ENCODE results near the gene SELENOO.
A peak's percentile ranks its signal among the peaks of the same experiment; 100 is the strongest.

SELENOO gene

DNA sequence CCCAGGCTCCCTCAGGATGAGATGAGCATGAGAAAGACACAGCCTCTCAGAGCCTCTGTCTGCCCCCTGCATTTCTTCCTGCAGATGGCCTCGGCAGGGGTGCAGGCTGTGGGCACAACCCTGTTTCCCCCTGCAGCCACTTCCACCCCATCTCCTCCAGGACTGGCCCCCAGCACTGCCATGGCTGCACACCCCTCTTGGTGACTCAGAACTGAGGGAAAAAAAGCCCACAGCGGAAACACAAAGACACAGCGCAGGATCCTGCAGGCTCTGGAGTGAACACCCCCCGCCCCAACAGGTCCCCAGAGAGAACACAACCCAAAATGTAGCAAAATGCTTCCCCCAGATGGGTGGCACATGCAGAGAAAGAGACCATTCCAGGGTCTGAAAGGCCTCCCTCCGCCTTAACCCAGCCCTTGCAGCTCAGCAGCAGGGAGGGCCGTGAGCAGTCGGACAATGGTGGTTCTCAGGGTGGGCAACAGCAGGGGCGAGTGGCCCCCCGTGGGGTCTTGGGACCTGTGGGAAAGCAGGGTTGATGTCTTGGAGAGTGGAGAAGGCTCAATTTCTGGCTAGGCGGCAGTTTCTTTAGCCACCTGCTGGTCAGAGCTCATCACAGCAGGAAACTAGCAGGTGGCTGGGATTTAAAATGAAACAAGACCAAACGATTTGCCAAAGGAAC is 36.1 kb downstream of the SELENOO start:
- no peak for DNase-seq (ENCODE audit: low read depth)

- DNase-seq (ENCODE audit: low read depth) = no peak
Measured at GRCh38 chr22:50238755-50239154, 37.9 kb downstream of the SELENOO start.

DNA sequence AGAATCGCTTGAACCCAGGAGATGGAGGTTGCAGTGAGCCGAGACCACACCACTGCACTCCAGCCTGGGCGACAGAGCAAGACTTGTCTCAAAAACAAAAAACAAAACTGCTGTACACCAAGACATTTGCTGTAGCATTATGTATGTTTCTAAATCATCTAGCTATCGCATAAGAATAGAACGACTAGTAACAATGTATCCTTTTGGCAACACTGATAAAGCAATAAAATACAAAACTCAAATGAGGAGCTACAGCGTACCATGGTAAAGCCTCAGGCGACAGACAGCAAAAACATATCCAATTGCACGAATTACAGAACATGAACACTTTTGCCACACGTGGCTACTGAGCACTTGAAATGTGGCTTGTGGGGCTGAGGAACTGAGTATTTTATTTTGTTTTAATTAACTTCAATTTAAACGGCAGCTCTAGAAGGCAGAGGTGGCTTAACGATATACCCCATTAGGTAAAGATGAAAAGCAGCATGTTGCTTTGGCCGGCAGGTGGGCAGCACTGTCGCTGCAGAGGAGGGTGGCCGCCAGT is 41.7 kb downstream of the SELENOO start:
- DNase-seq (ENCODE audit: low read depth) = no peak

DNA sequence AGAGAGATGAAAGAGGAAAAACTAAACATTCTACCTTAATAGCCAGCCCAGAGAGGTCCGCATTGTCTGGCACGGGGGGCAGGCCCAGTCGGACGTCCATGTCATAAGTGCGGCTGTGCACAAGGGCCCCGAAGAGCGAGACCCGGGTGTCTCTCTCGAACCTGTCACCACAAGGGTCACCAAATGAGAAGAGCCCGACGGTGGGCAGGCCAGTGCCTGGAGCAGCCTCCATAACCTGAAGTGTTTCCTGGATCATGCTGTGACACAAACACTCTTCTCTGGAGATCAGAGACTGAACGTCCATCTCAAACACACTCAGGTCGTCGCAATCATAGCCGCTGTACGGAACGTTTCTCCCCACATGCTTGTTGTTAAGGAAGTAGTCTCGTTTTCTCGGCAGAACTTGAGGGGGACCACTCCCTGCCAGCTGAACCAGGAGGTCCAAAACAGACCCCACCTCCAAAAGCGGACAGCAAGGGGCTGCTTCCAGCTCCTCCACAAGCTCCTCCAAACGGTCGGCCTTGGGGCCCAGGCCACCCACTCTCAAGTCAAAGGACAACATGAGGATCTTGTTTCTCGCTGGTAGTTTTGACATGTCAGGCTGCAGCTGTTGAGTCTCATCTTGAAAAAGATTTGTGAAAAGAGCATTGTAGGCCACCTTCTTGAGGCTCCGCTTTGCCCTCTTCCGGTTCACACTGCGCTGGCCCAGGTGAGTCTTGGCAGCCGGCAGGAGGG is 43.0 kb downstream of the SELENOO start:
- no peak for DNase-seq (ENCODE audit: low read depth)

DNA sequence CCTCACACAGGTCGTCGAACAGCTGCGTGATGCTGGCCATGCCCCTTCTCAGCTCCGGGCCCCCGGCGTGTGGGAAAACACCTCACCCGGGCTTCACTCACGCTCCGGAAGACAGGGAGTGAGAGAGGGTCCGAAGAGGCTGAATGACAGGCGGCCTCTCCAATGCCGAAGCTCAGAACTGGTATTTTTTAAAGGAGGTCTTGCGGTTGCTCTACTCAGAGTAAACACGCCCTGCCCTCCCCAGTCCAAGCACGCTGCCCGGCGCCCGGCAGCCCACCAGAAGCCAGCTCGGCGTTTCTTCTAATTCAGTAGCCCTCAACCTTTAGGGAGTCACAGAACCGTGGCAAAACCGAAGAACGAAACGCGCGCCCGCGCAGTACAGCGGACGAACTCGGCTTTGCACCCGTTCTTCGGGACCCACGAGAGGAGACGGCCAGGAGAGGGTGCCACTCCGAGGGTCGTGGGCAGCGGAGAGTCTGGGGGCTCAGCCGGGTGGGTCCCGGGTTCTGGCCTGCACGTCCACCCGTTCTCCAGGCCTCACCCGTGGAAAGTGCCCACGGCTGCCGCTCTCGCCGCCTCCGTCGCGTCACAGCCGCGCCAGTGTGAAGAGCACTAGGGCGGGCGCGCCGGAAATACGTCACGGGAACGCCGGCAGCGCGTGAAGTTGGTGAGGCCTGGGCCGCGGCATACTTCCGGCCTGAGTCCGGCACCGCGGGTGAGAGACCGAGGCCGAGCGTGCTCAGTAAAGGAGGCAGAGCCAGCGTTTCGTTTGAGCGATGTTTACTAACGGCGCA is 43.8 kb downstream of the SELENOO start, which contains the start of gene TUBGCP6:
TSS of gene TUBGCP6 (minus strand) at position 604 of the 794 bp plus-strand sequence. CDS start at position 40, 564 bp downstream.
- peak; percentile 90 for DNase-seq (ENCODE audit: low read depth)

- DNase-seq (ENCODE audit: low read depth) = no peak
Measured at GRCh38 chr22:50245214-50246072, 44.6 kb downstream of the SELENOO start.

DNA sequence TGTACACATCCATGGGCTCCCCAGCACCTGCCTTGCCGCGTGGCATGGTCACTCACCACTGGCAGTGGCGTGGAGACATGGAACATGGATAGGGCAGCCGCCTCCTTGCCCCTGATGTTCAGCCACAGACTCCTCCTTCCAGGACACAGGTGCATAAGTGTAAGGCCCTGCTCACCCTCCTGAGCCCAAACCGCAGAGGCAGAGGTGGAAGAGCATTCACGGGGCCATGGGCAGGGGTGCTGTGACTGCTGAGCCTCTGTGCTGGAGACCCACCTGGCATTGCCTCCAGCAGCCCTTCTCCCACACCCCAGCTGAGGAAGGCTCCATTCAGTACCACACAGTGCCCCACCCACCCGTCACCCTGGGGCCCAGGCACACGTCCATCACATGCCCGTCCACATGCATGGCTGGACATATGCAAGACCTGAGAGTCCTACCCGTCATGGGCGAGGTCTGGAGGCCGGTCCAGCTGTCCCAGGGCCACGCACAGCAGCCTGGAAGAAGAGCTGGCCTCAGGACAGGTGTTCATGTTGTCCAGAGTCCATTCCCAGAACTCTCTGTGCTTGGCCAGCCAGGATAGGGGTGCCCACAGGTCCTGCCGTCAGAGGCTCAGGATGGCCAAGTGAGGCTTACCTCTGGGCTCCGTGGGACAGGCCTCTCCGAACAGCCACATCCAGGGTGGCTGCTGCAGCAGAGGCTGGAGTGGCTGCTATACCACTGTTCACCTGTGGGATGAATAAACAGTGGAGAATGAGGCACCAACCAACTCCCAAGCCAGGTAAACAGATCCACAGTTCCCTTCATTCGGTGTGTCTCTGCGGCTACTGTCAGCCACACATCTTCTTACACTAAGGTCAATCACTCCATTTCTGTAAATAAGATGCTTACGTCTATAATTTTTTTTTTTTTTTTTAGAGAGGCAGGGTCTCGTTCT is 45.7 kb downstream of the SELENOO start:
- no peak for DNase-seq (ENCODE audit: low read depth)

- no peak for DNase-seq (ENCODE audit: low read depth)
Measured at GRCh38 chr22:50247748-50248147, 46.9 kb downstream of the SELENOO start.

DNA sequence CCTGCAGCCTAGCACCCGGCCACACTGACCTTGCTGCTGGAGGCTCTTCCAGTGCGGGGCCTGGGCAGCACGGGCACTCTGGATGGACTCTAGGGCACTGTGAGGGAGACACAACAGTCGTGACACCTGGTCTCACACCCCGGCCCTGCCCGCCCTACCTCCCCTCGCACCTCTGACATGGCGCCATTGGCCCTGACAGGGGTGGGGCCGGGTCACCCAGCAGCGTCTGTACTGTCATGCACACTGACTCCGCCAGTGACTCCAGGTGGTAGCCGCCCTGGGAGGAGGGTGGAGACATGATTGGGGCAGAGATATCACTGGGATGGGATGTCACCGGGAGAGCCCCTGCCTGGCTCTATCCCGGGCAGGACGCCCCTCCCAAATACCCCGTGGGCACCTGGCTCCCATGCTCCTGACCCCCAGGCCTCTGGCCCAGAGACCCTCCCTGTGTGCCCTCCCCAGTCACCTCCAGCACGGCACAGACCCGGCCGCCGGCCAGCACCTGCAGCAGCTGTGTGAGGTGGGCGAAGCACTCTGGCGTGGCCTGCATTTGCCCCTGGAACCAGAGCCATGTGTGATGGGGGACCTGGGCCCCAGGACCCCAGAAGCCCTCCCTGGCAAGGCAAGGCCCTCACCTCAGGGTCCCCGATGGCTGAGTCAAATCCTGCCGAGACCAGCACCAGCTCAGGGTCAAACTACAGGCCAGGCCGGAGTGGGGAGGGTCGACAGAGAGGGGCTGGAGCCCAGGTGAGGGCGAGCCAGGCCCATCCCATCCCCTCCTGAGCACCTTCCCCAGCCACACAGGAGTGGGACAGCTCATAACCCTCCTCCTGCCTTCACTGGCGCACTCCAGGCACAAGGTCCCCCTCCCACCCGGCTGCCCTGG is 47.6 kb downstream of the SELENOO start:
- no peak for DNase-seq (ENCODE audit: low read depth)

GRCh38 chr22:50249341-50250248 is 48.8 kb downstream of the SELENOO start:
- DNase-seq (ENCODE audit: low read depth) = no peak

DNA sequence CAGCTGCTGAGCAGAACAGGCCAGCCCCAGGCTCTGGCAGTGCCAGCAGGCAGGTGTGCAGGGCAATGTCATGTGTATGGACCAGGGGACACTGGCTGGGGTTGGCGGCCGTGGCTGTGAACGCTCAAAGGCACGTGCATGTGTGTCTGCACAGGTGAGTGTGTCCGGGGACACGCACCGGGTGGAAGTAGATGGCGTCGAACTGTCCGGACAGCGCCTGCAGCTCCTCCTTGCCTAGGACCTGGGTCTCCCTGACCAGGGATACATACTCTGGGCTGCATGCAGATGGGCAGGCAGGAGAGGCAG is 49.4 kb downstream of the SELENOO start:
- DNase-seq (ENCODE audit: low read depth) = no peak

DNA sequence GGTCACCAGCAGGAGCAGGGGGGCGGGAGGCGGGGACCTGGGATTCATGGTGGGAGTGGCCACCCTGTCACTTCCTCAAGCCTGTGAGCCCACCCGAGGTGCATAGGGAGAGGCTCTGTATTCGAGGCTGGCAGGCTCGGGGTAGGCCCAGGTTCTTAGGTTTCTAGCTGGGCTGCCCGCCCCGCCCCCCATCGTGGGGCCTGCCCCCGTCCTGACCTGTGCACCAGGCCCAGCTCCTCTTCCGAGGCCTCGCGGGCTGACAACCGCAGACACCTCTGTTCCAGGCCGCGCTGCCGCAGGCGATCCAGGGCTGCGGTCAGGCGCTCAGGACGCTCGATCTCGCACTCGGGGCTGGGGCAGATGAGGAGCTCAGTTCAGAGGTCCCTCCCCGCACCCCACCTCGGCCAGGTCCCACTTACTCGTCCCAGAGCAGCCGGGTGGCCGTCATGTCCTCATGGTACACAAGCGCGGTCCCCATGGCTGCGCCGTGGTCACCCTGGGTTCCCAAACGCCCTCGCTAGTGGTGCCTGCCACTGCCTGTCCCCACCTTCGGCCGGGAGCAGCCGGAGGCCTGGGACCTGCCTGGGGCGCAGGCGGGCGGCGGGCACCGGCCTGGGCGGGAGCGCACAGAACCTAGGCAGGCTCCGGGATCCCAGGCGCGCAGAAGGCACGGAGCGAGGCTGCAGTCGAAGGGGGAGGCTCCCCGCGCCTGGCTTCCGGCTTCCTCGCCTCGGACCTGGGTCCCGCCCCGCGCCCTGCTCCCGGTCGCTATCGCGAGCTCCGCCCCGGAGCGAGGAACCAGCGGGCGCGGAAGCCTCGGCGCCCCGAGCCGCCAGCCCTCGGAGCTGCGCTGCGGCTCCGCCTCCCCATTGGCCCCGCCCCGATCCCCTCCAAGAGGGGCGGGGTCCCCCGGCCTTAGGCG is 50.0 kb downstream of the SELENOO start, which contains the start of gene HDAC10:
TSS of gene HDAC10 (minus strand) at position 711 of the 922 bp plus-strand sequence. CDS start at position 478, 233 bp downstream.
- no peak for DNase-seq (ENCODE audit: low read depth)

DNA sequence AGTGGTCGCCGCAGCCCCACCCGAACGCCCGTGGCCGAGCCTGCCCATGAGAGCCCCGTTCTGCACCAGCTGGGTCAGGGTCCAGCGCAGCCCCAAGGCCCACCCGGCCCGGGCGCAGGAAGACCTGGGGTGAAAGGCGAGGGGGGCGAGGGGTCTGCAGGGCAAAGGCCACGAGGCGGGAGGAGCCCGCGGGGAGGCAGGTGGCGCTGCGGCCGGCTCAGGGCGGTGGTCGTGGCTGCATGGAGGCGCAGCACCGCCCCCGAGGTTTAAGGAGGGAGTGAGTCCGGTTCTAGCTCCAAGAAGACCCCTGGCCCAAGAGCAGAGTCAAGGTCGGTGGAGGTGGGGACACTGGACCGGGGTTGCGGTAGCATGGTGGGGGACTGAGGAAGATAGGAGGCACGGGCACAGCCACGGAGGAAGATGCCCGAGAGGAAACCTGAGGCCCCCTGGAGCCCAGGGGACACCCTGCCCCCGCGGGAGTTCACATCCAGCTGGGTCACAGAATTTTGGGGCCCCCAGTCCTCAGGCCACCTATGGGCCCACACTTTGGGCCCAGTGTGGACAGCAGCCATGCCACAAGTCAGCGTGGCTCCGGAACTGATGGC is 50.8 kb downstream of the SELENOO start:
- no peak for DNase-seq (ENCODE audit: low read depth)

- DNase-seq (ENCODE audit: low read depth) = no peak
Measured at GRCh38 chr22:50252082-50253045, 51.6 kb downstream of the SELENOO start.

Measured in stromal cell of bone marrow (primary cell).